Neutrophil (primary cell): ENCODE results near the gene ARHGAP6.

Source experiments
- H3K27ac ChIP-seq: fragments of 200-600 bp; sonication (generic); 2 replicates; pipeline ENCODE4 v1.5.1; 2016; ENCODE audit warnings: mild to moderate bottlenecking, moderate library complexity
- H3K27me3 ChIP-seq: fragments of 200-600 bp; sonication (generic); 2 replicates; pipeline ENCODE4 v1.6.0; 2016; ENCODE audit warnings: mild to moderate bottlenecking
- H3K36me3 ChIP-seq: fragments of 200-600 bp; sonication (generic); 2 replicates; pipeline ENCODE4 v1.5.1; 2017
- H3K4me1 ChIP-seq, 2 experiments: fragments of 200-600 bp in 1 of 2; sonication (generic) in 1 of 2; 1 replicate in 1 of 2; 2 replicates in 1 of 2; pipeline versions ENCODE4 v1.5.1 to v1.6.1; 2013 to 2016; ENCODE audit warnings: low read depth in 1 of 2, low read length in 1 of 2, mild to moderate bottlenecking in 1 of 2, moderate library complexity in 1 of 2; ENCODE audit not compliant: control insufficient read depth in 1 of 2, insufficient read depth in 1 of 2
- H3K4me3 ChIP-seq, 2 experiments: fragments of 200-600 bp in 1 of 2; sonication (generic) in 1 of 2; 1 replicate in 1 of 2; 2 replicates in 1 of 2; pipeline ENCODE4 v1.5.1; 2013 to 2016; ENCODE audit warnings: low read depth in 1 of 2, low read length in 1 of 2, mild to moderate bottlenecking in 1 of 2, moderate library complexity in 1 of 2
- H3K9me3 ChIP-seq: fragments of 200-600 bp; sonication (generic); 2 replicates; pipeline ENCODE4 v1.5.1; 2016
- TF ChIP-seq, protein P1 (sequence below): fragments of 200-600 bp; sonication (generic); IDR thresholded peaks from 2 replicates; pipeline ENCODE4 v1.5.1; 2016; ENCODE audit warnings: antibody characterized with exemption

ARHGAP6 gene

DNA sequence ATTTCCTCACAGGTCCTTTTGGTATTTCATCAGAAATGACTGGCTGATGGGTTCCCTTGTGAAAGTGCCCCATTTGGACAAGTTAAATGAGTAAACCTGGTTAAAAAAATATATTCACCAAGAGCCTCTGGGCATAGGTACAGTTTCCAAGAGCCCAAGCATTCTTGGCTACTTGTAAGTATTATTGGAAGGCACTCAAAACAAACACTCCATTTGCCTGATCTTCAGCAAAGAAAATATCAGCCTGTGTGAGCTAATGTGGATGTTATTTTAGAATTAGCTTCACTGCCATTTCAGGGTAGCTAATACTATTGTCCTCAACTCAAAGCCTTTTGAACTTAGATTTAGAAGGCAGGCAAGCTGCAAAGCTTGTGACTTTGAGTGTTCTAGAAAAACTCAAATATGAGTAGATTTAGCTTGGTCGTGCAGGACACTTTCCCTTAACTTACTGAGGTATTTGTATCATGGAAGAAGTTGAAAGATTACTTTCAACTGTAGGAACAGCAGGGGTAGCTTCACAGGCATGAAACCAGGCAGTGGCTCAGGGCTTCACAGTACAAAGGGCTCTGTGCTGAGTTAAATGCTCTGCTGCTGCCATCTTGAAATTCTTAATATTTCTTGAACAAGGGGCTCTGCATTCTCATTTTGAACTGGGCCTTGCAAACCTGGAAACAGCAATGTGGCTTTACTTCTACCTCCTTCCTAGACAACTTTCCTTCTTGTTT lies 195.3 kb downstream of the ARHGAP6 start:
- Histone ChIP-seq H3K27me3 (no peaks in the 10 kb centered on the region), H3K4me1 (no peaks in the 10 kb centered on the region), H3K27ac (no peak overlapping the region), H3K4me3 (no peak overlapping the region), H3K9me3 (no peaks in the 10 kb centered on the region), H3K36me3 (no peaks in the 10 kb centered on the region)
- TF ChIP-seq, protein P1, sequence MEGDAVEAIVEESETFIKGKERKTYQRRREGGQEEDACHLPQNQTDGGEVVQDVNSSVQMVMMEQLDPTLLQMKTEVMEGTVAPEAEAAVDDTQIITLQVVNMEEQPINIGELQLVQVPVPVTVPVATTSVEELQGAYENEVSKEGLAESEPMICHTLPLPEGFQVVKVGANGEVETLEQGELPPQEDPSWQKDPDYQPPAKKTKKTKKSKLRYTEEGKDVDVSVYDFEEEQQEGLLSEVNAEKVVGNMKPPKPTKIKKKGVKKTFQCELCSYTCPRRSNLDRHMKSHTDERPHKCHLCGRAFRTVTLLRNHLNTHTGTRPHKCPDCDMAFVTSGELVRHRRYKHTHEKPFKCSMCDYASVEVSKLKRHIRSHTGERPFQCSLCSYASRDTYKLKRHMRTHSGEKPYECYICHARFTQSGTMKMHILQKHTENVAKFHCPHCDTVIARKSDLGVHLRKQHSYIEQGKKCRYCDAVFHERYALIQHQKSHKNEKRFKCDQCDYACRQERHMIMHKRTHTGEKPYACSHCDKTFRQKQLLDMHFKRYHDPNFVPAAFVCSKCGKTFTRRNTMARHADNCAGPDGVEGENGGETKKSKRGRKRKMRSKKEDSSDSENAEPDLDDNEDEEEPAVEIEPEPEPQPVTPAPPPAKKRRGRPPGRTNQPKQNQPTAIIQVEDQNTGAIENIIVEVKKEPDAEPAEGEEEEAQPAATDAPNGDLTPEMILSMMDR = no peak

DNA sequence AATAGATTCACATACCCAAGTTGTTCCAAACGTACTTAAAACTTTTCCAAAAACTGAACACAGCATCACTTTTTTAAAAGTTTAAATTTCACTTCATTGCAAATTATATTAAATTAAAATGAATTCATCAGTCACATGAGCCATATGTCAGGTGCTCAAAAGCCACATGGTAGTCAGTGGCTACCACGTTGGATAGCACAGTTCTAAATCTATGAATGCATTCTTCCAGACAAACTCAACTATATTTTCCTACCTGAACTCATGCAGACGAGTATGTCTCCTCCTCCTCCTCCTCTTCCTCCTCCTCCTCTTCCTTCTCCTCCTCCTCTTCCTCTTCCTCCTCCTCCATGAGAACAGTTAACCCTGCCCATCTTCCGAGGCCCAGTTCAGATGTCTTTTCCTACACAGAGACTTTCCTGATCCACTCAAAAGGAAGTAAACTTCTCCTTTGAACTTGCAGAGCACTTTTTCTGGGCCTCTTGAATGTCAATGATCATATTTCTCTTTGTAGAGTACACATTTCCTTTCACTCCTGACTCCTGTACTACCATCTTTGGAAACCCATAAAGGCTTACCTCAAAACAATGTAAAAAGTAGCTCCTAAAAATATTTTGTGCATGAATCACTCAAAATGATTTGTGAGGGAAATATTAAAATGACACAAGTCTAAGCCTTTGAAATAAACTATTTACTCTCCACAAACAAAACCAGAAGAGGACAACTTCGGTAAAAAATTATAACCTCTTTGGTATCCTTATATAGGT lies 199.9 kb downstream of the ARHGAP6 start:
- H3K9me3 ChIP-seq = no peaks in the 10 kb centered on the region
- H3K27ac ChIP-seq = no peak overlapping the region
- H3K4me3 ChIP-seq = no peak overlapping the region
- no peaks in the 10 kb centered on the region for H3K27me3 ChIP-seq
- H3K36me3 ChIP-seq = no peaks in the 10 kb centered on the region
- TF ChIP-seq, protein P1 = no peak
- no peaks in the 10 kb centered on the region for H3K4me1 ChIP-seq

DNA sequence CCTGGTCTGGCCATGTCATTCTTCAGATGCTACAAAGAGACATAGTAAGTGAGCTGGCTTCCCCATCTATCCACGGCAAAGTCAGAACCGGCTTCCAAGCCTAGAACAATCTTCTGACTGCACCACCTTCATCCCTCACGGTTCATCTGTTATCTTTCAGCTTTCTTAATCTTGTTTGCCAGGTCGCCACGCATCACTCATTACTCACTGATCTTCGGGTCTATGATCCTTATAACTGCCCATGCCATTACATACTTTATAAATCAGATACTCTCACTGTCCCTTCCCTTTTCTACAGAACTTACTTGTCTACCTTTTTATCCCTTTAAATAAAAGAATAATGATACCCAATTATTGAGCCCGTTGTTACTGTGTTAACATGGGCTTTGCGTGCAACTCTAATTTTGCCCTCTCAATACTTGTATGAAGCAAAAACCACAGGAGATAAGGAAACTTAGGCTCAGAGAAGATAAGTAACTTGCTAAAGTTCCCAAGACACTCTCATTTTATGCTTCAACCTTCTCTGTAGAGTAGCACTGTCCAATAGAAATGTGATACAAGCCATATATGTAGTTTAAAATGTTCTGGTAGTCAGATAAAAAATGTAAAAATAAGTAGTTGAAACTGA lies 200.8 kb downstream of the ARHGAP6 start:
- TF ChIP-seq, protein P1 = no peak
- no peaks in the 10 kb centered on the region for H3K27me3 ChIP-seq

GRCh38 chrX:11464380-11464779 lies 201.3 kb downstream of the ARHGAP6 start:
- Histone ChIP-seq H3K27ac (no peak overlapping the region), H3K4me1 (no peaks in the 10 kb centered on the region), H3K9me3 (no peaks in the 10 kb centered on the region), H3K36me3 (no peaks in the 10 kb centered on the region), H3K27me3 (no peaks in the 10 kb centered on the region), H3K4me3 (no peak overlapping the region)
- TF ChIP-seq, protein P1 = no peak

More for the DNA sequence above, 200.8 kb downstream of the ARHGAP6 start:
- H3K9me3 ChIP-seq = no peaks in the 10 kb centered on the region
- H3K4me1 ChIP-seq = no peaks in the 10 kb centered on the region
- H3K4me3 ChIP-seq = no peak overlapping the region
- no peak overlapping the region for H3K27ac ChIP-seq
- no peaks in the 10 kb centered on the region for H3K36me3 ChIP-seq

DNA sequence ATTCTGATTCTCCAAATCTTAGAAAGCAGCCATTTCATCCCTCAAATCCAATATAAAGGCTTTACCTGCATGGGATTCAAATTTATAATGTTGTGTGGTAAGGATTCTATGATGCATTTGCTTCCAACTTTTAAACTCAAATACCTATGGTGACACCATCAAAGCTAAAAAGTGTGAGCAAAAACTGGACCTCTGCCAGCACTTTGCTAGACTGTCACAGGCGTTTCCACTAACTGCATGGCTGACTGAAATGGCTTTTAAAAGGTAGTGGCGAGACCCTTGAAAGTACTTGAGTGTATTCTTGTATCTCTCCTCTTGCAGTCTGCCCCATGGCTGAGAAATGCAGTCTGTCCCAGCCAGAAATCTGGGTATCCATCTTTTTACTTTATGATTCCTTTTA lies 203.1 kb downstream of the ARHGAP6 start:
- TF ChIP-seq, protein P1 = no peak
- no peaks in the 10 kb centered on the region for H3K9me3 ChIP-seq
- H3K36me3 ChIP-seq = no peaks in the 10 kb centered on the region
- H3K27ac ChIP-seq = no peak overlapping the region
- no peaks in the 10 kb centered on the region for H3K27me3 ChIP-seq
- H3K4me1 ChIP-seq = no peaks in the 10 kb centered on the region
- no peak overlapping the region for H3K4me3 ChIP-seq
